MM.1S (cell line): ENCODE measurements around the gene RPS14.
"Not testable (repeated sequence)": the region's sequence is repeated elsewhere in the genome, so short reads cannot be mapped to it uniquely, and the experiment has no call there.

ENCODE experiments used
- DNase-seq: peaks from one replicate; pipeline ENCODE4 v3.0.0-alpha.2; 2015
- H2AFZ ChIP-seq: fragments of 300-600 bp; sonication (generic); 2 replicates; pipeline ENCODE4 v1.6.0; 2016; ENCODE audit warnings: antibody characterized with exemption, low read length
- H3F3A ChIP-seq: fragments of 300-600 bp; sonication (generic); 2 replicates; pipeline ENCODE4 v1.6.1; 2016; ENCODE audit warnings: mild to moderate bottlenecking, antibody characterized with exemption, low read length, moderate library complexity, mixed read lengths; ENCODE audit not compliant: insufficient read depth
- H3K27ac ChIP-seq: fragments of 300-600 bp; sonication (generic); 2 replicates; pipeline ENCODE4 v1.5.1; 2016; ENCODE audit warnings: mild to moderate bottlenecking, low read length
- H3K27me3 ChIP-seq: fragments of 300-600 bp; sonication (generic); replicated peaks from 2 replicates; pipeline ENCODE4 v1.6.0; 2016; ENCODE audit warnings: low read length; ENCODE audit not compliant: insufficient read depth
- H3K36me3 ChIP-seq: fragments of 300-600 bp; sonication (generic); replicated peaks from 2 replicates; pipeline ENCODE4 v1.6.1; 2016; ENCODE audit warnings: mild to moderate bottlenecking, low read length, mixed read lengths; ENCODE audit not compliant: insufficient read depth
- H3K4me1 ChIP-seq: fragments of 300-600 bp; sonication (generic); 2 replicates; pipeline ENCODE4 v1.6.1; 2016; ENCODE audit warnings: low read length, mixed read lengths
- H3K4me2 ChIP-seq: fragments of 300-600 bp; sonication (generic); 2 replicates; pipeline ENCODE4 v1.6.0; 2016; ENCODE audit warnings: low read depth, low read length
- H3K4me3 ChIP-seq: fragments of 300-600 bp; sonication (generic); 2 replicates; pipeline ENCODE4 v1.5.1; 2016; ENCODE audit warnings: low read length, mixed read lengths
- H3K79me2 ChIP-seq: fragments of 300-600 bp; sonication (generic); 2 replicates; pipeline ENCODE4 v1.6.1; 2016; ENCODE audit warnings: mixed run types, low read length, mixed read lengths
- H3K9ac ChIP-seq: fragments of 300-600 bp; sonication (generic); 2 replicates; pipeline ENCODE4 v1.6.1; 2016; ENCODE audit warnings: low read length, mixed read lengths
- H3K9me2 ChIP-seq: fragments of 300-600 bp; sonication (generic); replicated peaks from 2 replicates; pipeline ENCODE4 v1.6.1; 2016; ENCODE audit warnings: mild to moderate bottlenecking, low read length, mixed read lengths; ENCODE audit not compliant: insufficient read depth
- H3K9me3 ChIP-seq: fragments of 300-600 bp; sonication (generic); replicated peaks from 2 replicates; pipeline ENCODE4 v1.6.1; 2016; ENCODE audit warnings: mild to moderate bottlenecking, low read length, mixed read lengths; ENCODE audit not compliant: insufficient read depth
- H4K20me1 ChIP-seq: fragments of 300-600 bp; sonication (generic); 2 replicates; pipeline ENCODE4 v1.6.1; 2016; ENCODE audit warnings: mild to moderate bottlenecking, low read length, moderate library complexity, mixed read lengths; ENCODE audit not compliant: insufficient read depth
- CTCF ChIP-seq: fragments of 300-600 bp; sonication (generic); IDR thresholded peaks from 2 replicates; pipeline ENCODE4 v1.5.1; 2016; ENCODE audit warnings: antibody characterized with exemption, low read length, mixed read lengths
- EZH2 ChIP-seq: fragments of 300-600 bp; sonication (generic); optimal IDR thresholded peaks from 2 replicates; pipeline ENCODE3; 2017; ENCODE audit warnings: low read depth, mild to moderate bottlenecking, antibody characterized with exemption, low read length, mixed read lengths
- EZH2phosphoT487 ChIP-seq: fragments of 300-600 bp; sonication (generic); IDR thresholded peaks from 2 replicates; pipeline ENCODE4 v1.6.1; 2018; ENCODE audit warnings: antibody characterized with exemption, low read length

The RPS14 gene

GRCh38 chr5:150457121-150457520, 7.6 kb upstream of the RPS14 start:
- H2AFZ ChIP-seq = no peak overlapping the region
- H4K20me1 ChIP-seq = no peaks in the 10 kb centered on the region
- H3K4me1 ChIP-seq = peaks cover 30% of the 10 kb centered on the region

GRCh38 chr5:150454492-150455229, 5.1 kb upstream of the RPS14 start:
- no peak overlapping the region for H3K27ac ChIP-seq
- no peaks in the 10 kb centered on the region for H3K9me3 ChIP-seq
- no peak for DNase-seq
- H2AFZ ChIP-seq = no peak overlapping the region
- H3K4me3 ChIP-seq = no peak overlapping the region
- H3K4me2 ChIP-seq = no peak overlapping the region
- no peaks in the 10 kb centered on the region for H3K36me3 ChIP-seq
- TF ChIP-seq EZH2 (no peak), CTCF (no peak), EZH2phosphoT487 (no peak)
- no peaks in the 10 kb centered on the region for H3K9me2 ChIP-seq
- no peaks in the 10 kb centered on the region for H3K79me2 ChIP-seq
- H4K20me1 ChIP-seq = no peaks in the 10 kb centered on the region
- no peak overlapping the region for H3K9ac ChIP-seq
- peaks cover 8% of the 10 kb centered on the region; the same call in 1 of the 2 replicates for H3F3A ChIP-seq
- peaks cover 14% of the 10 kb centered on the region for H3K4me1 ChIP-seq
- 0 out of 2 replicates have a peak, but pooled peaks cover 4% of the 10 kb centered on the region for H3K27me3 ChIP-seq

More at GRCh38 chr5:150457121-150457520, 7.6 kb upstream of the RPS14 start:
- Histone ChIP-seq H3F3A (peaks cover 8% of the 10 kb centered on the region; the same call in 1 of the 2 replicates), H3K9me3 (no peaks in the 10 kb centered on the region), H3K9ac (no peak overlapping the region), H3K36me3 (no peaks in the 10 kb centered on the region), H3K9me2 (no peaks in the 10 kb centered on the region), H3K79me2 (no peaks in the 10 kb centered on the region), H3K27ac (no peak overlapping the region), H3K4me2 (peak overlapping the region; percentile 35), H3K27me3 (0 out of 2 replicates have a peak, but pooled peaks cover 4% of the 10 kb centered on the region), H3K4me3 (no peak overlapping the region)
- DNase-seq = peak; percentile 42
- TF ChIP-seq EZH2phosphoT487 = no peak
- no peak for TF ChIP-seq EZH2
- TF ChIP-seq CTCF = no peak

GRCh38 chr5:150454027-150454426, 4.5 kb upstream of the RPS14 start:
- H3K4me1 ChIP-seq = peaks cover 14% of the 10 kb centered on the region
- not testable (repeated sequence) for H3K27ac ChIP-seq

GRCh38 chr5:150452914-150453313, 3.4 kb upstream of the RPS14 start:
- Histone ChIP-seq H3K27ac (no peak overlapping the region), H3F3A (peaks cover 8% of the 10 kb centered on the region; the same call in 1 of the 2 replicates), H3K9ac (no peak overlapping the region), H3K27me3 (0 out of 2 replicates have a peak, but pooled peaks cover 4% of the 10 kb centered on the region), H3K36me3 (no peaks in the 10 kb centered on the region; the same call in 1 of the 2 replicates), H3K4me2 (no peak overlapping the region), H4K20me1 (peaks cover 6% of the 10 kb centered on the region), H3K4me1 (peaks cover 18% of the 10 kb centered on the region), H3K4me3 (no peak overlapping the region), H3K79me2 (peaks cover 17% of the 10 kb centered on the region), H2AFZ (no peak overlapping the region), H3K9me3 (no peaks in the 10 kb centered on the region), H3K9me2 (no peaks in the 10 kb centered on the region)
- TF ChIP-seq EZH2 (no peak), EZH2phosphoT487 (no peak), CTCF (no peak)
- no peak for DNase-seq

More at GRCh38 chr5:150454027-150454426, 4.5 kb upstream of the RPS14 start:
- H3K9me2 ChIP-seq, H3K4me3 ChIP-seq, H4K20me1 ChIP-seq, H3K4me2 ChIP-seq, DNase-seq, H3K9ac ChIP-seq, H2AFZ ChIP-seq, H3K27me3 ChIP-seq, H3K36me3 ChIP-seq, H3F3A ChIP-seq, H3K9me3 ChIP-seq, H3K79me2 ChIP-seq: not testable (repeated sequence)
